HCEC 1CT (cell line): ENCODE measurements around the gene BCL2.

ENCODE experiments used
- DNase-seq: peaks from one replicate; pipeline ENCODE4 v3.0.0-alpha.2; 2017

The BCL2 gene

GRCh38 chr18:63074981-63075404, 244.6 kb downstream of the BCL2 start:
- DNase-seq = peak; percentile 35

GRCh38 chr18:63073481-63073880, 246.1 kb downstream of the BCL2 start:
- no peak for DNase-seq
